Esophagus muscularis mucosa (tissue), 4 donors: ENCODE results near the gene SMO.

Experiments
- EP300 ChIP-seq: sonication (generic); formaldehyde crosslinking; IDR thresholded peaks from one replicate; pipeline ENCODE4 v1.6.1; 2017; ENCODE audit warnings: antibody characterized with exemption
- POLR2A ChIP-seq: fragments of 450-650 bp; IDR thresholded peaks from one replicate; pipeline ENCODE4 v1.6.1; 2017; ENCODE audit warnings: antibody characterized with exemption, moderate library complexity, mild to moderate bottlenecking, low read depth
- POLR2AphosphoS5 ChIP-seq, 2 donors: sonication (generic); formaldehyde crosslinking; IDR thresholded peaks; one replicate each; pipeline ENCODE4 v1.6.1; 2017; ENCODE audit warnings: antibody characterized with exemption in 2 of 2
- TF ChIP-seq, protein P1 (sequence below), 3 experiments: fragments of 200-600 bp in 2 of 3; fragments of 450-650 bp in 1 of 3; sonication (generic) in 2 of 3; IDR thresholded peaks; one replicate each; pipeline ENCODE4 v1.5.1; 2017 to 2019; ENCODE audit warnings: antibody characterized with exemption in 3 of 3, mild to moderate bottlenecking in 2 of 3, moderate library complexity in 1 of 3

DNA sequence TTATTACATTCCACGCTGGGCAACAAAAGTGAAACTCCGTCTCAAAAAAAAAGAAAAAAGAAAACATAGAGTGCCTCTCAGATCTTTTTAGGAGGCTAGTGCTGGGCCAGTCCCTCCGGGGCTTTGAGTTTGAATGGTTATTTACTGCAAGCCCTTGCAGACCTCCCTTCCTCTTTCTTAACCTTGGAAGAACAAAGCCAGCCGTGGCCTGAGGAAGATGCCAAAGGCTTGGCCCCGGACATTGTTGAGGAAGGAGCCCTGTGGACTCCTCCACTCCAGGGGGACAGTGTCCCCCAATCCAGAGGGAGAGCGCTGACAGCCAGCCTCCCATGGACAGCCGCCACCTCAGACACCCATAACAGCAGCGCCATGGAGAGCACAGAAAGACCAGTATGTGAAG lies 38.9 kb upstream of the SMO start:
- TF ChIP-seq, protein P1, sequence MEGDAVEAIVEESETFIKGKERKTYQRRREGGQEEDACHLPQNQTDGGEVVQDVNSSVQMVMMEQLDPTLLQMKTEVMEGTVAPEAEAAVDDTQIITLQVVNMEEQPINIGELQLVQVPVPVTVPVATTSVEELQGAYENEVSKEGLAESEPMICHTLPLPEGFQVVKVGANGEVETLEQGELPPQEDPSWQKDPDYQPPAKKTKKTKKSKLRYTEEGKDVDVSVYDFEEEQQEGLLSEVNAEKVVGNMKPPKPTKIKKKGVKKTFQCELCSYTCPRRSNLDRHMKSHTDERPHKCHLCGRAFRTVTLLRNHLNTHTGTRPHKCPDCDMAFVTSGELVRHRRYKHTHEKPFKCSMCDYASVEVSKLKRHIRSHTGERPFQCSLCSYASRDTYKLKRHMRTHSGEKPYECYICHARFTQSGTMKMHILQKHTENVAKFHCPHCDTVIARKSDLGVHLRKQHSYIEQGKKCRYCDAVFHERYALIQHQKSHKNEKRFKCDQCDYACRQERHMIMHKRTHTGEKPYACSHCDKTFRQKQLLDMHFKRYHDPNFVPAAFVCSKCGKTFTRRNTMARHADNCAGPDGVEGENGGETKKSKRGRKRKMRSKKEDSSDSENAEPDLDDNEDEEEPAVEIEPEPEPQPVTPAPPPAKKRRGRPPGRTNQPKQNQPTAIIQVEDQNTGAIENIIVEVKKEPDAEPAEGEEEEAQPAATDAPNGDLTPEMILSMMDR (IDR thresholded peaks at IDR 0.05), result no peak
- TF ChIP-seq POLR2A (no peak), POLR2AphosphoS5 (IDR thresholded peaks at IDR 0.05) (no peak), EP300 (no peak)
